Measurements from ENCODE around the gene ATP6V1G2.

DNA sequence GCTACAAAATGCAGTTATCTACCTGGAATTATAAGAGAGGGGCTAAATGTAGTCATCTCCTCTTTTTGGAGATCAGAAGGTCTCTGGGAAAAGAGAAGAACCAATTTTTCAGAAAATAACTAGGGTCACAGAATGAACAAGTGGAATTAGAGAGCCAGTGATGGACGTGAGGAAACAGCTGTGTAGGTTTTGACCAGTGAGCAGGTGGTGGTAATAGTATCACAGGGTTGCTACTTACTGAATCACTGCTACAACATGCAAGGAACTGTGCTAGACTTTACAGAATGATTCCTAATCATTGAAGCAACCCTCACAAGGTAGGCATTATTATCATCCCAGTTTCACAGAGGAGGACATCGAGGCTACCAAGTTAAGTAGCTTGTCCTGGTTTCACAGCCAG lies 1.7 kb downstream of the ATP6V1G2 start:
- TF ChIP-seq, protein P1, sequence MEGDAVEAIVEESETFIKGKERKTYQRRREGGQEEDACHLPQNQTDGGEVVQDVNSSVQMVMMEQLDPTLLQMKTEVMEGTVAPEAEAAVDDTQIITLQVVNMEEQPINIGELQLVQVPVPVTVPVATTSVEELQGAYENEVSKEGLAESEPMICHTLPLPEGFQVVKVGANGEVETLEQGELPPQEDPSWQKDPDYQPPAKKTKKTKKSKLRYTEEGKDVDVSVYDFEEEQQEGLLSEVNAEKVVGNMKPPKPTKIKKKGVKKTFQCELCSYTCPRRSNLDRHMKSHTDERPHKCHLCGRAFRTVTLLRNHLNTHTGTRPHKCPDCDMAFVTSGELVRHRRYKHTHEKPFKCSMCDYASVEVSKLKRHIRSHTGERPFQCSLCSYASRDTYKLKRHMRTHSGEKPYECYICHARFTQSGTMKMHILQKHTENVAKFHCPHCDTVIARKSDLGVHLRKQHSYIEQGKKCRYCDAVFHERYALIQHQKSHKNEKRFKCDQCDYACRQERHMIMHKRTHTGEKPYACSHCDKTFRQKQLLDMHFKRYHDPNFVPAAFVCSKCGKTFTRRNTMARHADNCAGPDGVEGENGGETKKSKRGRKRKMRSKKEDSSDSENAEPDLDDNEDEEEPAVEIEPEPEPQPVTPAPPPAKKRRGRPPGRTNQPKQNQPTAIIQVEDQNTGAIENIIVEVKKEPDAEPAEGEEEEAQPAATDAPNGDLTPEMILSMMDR (IDR thresholded peaks at IDR 0.05), result no peak
- TF ChIP-seq POLR2A (IDR thresholded peaks at IDR 0.05), result no peak

Measured in adrenal gland (tissue), 5 donors.